Muscle layer of duodenum (tissue), 2 donors: ENCODE results near the gene EMX2.

ENCODE experiments used
- H3K27ac ChIP-seq: one replicate; pipeline ENCODE4 v1.7.0; 2013; ENCODE audit warnings: mild to moderate bottlenecking, low read length
- H3K27me3 ChIP-seq: one replicate; pipeline ENCODE4 v1.7.0; 2013; ENCODE audit warnings: low read depth, mild to moderate bottlenecking, control low read depth, low read length
- H3K36me3 ChIP-seq, 2 donors: one replicate each; pipeline ENCODE4 v1.7.0; 2013; ENCODE audit warnings: low read length in 2 of 2, control low read depth in 1 of 2, mild to moderate bottlenecking in 1 of 2; ENCODE audit not compliant: insufficient read depth in 2 of 2, control insufficient read depth in 1 of 2
- H3K4me1 ChIP-seq, 2 donors: one replicate each; pipeline ENCODE4 v1.7.0; 2013; ENCODE audit warnings: low read length in 2 of 2, mild to moderate bottlenecking in 2 of 2, control low read depth in 1 of 2, moderate library complexity in 1 of 2; ENCODE audit not compliant: insufficient read depth in 2 of 2, control insufficient read depth in 1 of 2
- H3K4me3 ChIP-seq, 2 donors: one replicate each; pipeline ENCODE4 v1.7.0; 2013; ENCODE audit warnings: low read length in 2 of 2, low read depth in 1 of 2, mild to moderate bottlenecking in 1 of 2
- H3K9me3 ChIP-seq, 2 donors: one replicate each; pipeline ENCODE4 v1.7.0; 2013; ENCODE audit warnings: low read length in 2 of 2, control low read depth in 1 of 2, mild to moderate bottlenecking in 1 of 2; ENCODE audit not compliant: control insufficient read depth in 1 of 2
- donor health status: healthy.

EMX2 gene

DNA sequence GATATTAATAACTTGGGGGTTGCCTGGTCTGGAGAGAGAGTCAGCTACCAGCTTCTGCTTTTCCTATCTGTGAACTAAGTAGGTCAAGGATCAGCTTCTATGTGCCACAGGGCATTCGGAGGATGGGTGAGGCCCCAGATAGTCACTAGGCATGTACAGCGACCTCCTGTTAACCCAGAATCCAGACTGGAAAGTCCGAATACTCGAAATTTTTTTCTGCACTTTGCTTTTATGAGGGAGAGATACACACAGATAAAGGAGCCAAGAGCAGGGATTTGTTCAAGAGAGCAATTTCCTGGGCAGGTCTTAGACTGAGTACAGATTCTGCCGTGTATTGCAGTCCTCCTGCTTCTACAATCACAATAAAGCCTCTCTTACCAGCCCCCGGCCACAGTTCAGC is 54.2 kb downstream of the EMX2 start:
- Histone ChIP-seq H3K27me3 (no peaks in the 10 kb centered on the region), H3K4me1 (no peaks in the 10 kb centered on the region), H3K4me3 (no peak overlapping the region), H3K27ac (no peak overlapping the region), H3K36me3 (no peaks in the 10 kb centered on the region), H3K9me3 (no peaks in the 10 kb centered on the region)

DNA sequence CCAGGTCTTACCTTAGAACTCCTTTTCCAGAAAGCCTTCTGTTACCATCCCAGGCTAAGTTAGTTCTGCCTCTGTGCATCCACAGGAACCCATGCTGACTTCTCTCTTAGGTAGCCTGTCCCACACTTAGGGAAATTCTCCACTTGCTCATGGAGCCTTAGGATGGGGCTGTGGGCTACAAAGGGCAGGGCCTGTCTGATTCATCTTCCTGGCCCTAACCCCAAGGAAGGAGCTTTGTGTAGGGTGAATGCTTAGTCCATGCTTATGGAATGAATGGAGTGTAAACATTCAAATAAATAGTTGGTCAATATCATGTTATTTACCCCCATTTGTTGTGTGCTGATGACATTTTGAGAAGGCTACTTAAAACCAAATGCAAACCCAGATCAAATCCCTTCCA is 54.7 kb downstream of the EMX2 start:
- Histone ChIP-seq H3K4me3 (no peak overlapping the region), H3K4me1 (no peaks in the 10 kb centered on the region), H3K27me3 (no peaks in the 10 kb centered on the region), H3K9me3 (no peaks in the 10 kb centered on the region), H3K27ac (no peak overlapping the region), H3K36me3 (no peaks in the 10 kb centered on the region)
